ENCODE results near the gene PRSS23. TPM values are rescaled to one million over a fixed set of nuclear protein-coding genes. Genes with fewer than 3 reads are reported as not detected.

PRSS23 gene
- total and polyA plus RNA-seq, 10 of the 15 experiments (the other 5 are each of a cell fraction or from before 2014, with no cell fraction given), result 0.03 to 0.39 (median 0.16) TPM; not detected in 5

GRCh38 chr11:86803136-86804045 lies 3.0 kb downstream of the PRSS23 start:
- H3K36me3 ChIP-seq (ENCODE audit: control insufficient read depth in 2 of 2, insufficient read depth in 2 of 2, low read length in 1 of 2), result no peaks in the 10 kb centered on the region
- ChIA-PET POLR2A (no interaction called here), SMC1A (ENCODE audit: uncharacterized antibody, unreplicated experiment) (interaction anchor here (1.1 to 1.5 kb wide), 2 partner anchors 42 to 318 kb away, joined by 3 to 5 read pairs; no protein-coding TSS in a partner anchor), RAD21 (ENCODE audit: unreplicated experiment) (no interaction called here), CTCF (interaction anchor here (1.1 to 3.3 kb wide), 4 partner anchors 127 to 346 kb away, joined by 4 to 14 read pairs (median 4); no protein-coding TSS in a partner anchor)
- H3K4me2 ChIP-seq (ENCODE audit: control insufficient read depth, insufficient read depth), result no peak overlapping the region
- FAIRE-seq, result no peak
- no peak overlapping the region for H3K4me3 ChIP-seq
- no peak for ATAC-seq
- intact Hi-C loops (cut with micrococcal nuclease; ENCODE audit: unreplicated experiment) (no loop called here), in situ Hi-C loops (cut with MboI) (loop anchor here (25.0 kb wide), 1 partner anchor 1216 kb away; no protein-coding TSS in a partner anchor)
- no peaks in the 10 kb centered on the region for H3K4me1 ChIP-seq (ENCODE audit: control insufficient read depth, insufficient read depth, low read length)
- no peak overlapping the region for H3K9ac ChIP-seq (ENCODE audit: control insufficient read depth, insufficient read depth, low read length)
- H4K20me1 ChIP-seq (ENCODE audit: control insufficient read depth, insufficient read depth), result no peaks in the 10 kb centered on the region
- 40% methylated on average over 5 of the region's 5 CpGs for WGBS (ENCODE audit: insufficient coverage, insufficient replicate concordance, low lambda C conversion rate, missing lambda C conversion rate)
- H3K27ac ChIP-seq (ENCODE audit: control insufficient read depth, insufficient read depth), result no peak overlapping the region
- no TSS peak for BruUV-seq (replicated peaks)
- H3K9me3 ChIP-seq (replicated peaks; ENCODE audit: control insufficient read depth, insufficient read depth, low read length), result no peaks in the 10 kb centered on the region
- H3K79me2 ChIP-seq (ENCODE audit: control insufficient read depth, insufficient read depth, low read length), result no peaks in the 10 kb centered on the region
- no peak for DNase-seq (ENCODE audit: low read depth, low spot score)
- peaks cover 5 to 6% of the 10 kb centered on the region in 2 experiments; a peak in 3 of 4 replicates for H3K27me3 ChIP-seq (replicated peaks in 1 of 2; ENCODE audit: control insufficient read depth in 2 of 2, insufficient read depth in 2 of 2, low read length in 1 of 2)
- no peak overlapping the region for H2AFZ ChIP-seq (ENCODE audit: control insufficient read depth, low read depth, low read length)
- TF ChIP-seq HDGF (IDR thresholded peaks at IDR 0.05), result no peak
- no peak for TF ChIP-seq TAF1 (IDR thresholded peaks at IDR 0.05; ENCODE audit: borderline replicate concordance, low read depth, low read length)
- no peak for TF ChIP-seq SIN3A (IDR thresholded peaks at IDR 0.05; ENCODE audit: low read depth, low read length)
- no peak for TF ChIP-seq CHD1 (IDR thresholded peaks at IDR 0.05; ENCODE audit: low read depth, low read length)
- TF ChIP-seq CBX3 (IDR thresholded peaks at IDR 0.05; ENCODE audit: borderline replicate concordance, low read depth), result no peak
- TF ChIP-seq, protein P1, sequence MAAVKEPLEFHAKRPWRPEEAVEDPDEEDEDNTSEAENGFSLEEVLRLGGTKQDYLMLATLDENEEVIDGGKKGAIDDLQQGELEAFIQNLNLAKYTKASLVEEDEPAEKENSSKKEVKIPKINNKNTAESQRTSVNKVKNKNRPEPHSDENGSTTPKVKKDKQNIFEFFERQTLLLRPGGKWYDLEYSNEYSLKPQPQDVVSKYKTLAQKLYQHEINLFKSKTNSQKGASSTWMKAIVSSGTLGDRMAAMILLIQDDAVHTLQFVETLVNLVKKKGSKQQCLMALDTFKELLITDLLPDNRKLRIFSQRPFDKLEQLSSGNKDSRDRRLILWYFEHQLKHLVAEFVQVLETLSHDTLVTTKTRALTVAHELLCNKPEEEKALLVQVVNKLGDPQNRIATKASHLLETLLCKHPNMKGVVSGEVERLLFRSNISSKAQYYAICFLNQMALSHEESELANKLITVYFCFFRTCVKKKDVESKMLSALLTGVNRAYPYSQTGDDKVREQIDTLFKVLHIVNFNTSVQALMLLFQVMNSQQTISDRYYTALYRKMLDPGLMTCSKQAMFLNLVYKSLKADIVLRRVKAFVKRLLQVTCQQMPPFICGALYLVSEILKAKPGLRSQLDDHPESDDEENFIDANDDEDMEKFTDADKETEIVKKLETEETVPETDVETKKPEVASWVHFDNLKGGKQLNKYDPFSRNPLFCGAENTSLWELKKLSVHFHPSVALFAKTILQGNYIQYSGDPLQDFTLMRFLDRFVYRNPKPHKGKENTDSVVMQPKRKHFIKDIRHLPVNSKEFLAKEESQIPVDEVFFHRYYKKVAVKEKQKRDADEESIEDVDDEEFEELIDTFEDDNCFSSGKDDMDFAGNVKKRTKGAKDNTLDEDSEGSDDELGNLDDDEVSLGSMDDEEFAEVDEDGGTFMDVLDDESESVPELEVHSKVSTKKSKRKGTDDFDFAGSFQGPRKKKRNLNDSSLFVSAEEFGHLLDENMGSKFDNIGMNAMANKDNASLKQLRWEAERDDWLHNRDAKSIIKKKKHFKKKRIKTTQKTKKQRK (IDR thresholded peaks at IDR 0.05; ENCODE audit: low read depth, low read length), result no peak
- TF ChIP-seq NFYA (IDR thresholded peaks at IDR 0.05; ENCODE audit: borderline replicate concordance, low read depth, low read length), result no peak
- TF ChIP-seq EP300 (IDR thresholded peaks at IDR 0.05; ENCODE audit: borderline replicate concordance in 1 of 2, control insufficient read depth in 1 of 2, low read depth in 2 of 2, low read length in 2 of 2), result no peak
- TF ChIP-seq POU2F2 (IDR thresholded peaks at IDR 0.05; ENCODE audit: borderline replicate concordance, low read depth, low read length), result no peak
- no peak for TF ChIP-seq NRF1 (conservative IDR thresholded peaks at IDR 0.05; ENCODE audit: low read depth, low read length)
- TF ChIP-seq CEBPB (IDR thresholded peaks at IDR 0.05; ENCODE audit: borderline replicate concordance in 1 of 2, low read depth in 2 of 2, low read length in 2 of 2), result no peak
- TF ChIP-seq, protein P2, sequence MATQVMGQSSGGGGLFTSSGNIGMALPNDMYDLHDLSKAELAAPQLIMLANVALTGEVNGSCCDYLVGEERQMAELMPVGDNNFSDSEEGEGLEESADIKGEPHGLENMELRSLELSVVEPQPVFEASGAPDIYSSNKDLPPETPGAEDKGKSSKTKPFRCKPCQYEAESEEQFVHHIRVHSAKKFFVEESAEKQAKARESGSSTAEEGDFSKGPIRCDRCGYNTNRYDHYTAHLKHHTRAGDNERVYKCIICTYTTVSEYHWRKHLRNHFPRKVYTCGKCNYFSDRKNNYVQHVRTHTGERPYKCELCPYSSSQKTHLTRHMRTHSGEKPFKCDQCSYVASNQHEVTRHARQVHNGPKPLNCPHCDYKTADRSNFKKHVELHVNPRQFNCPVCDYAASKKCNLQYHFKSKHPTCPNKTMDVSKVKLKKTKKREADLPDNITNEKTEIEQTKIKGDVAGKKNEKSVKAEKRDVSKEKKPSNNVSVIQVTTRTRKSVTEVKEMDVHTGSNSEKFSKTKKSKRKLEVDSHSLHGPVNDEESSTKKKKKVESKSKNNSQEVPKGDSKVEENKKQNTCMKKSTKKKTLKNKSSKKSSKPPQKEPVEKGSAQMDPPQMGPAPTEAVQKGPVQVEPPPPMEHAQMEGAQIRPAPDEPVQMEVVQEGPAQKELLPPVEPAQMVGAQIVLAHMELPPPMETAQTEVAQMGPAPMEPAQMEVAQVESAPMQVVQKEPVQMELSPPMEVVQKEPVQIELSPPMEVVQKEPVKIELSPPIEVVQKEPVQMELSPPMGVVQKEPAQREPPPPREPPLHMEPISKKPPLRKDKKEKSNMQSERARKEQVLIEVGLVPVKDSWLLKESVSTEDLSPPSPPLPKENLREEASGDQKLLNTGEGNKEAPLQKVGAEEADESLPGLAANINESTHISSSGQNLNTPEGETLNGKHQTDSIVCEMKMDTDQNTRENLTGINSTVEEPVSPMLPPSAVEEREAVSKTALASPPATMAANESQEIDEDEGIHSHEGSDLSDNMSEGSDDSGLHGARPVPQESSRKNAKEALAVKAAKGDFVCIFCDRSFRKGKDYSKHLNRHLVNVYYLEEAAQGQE (IDR thresholded peaks at IDR 0.05; ENCODE audit: low read depth, low read length), result no peak
